ENCODE data around the gene CAPN8. TPM values are rescaled to one million over a fixed set of nuclear protein-coding genes. Genes with fewer than 3 reads are reported as not detected.

The CAPN8 gene
- total and polyA plus RNA-seq, 2 donors (not counting 1 experiment from before 2014, with no cell fraction given): 0.37 to 0.52 TPM

GRCh38 chr1:223515926-223516325 is 149.6 kb downstream of the CAPN8 start:
- TF ChIP-seq EZH2 (IDR thresholded peaks at IDR 0.05; ENCODE audit: borderline replicate concordance, insufficient read depth, low read depth, low read length, poor library complexity, severe bottlenecking): no peak
- TF ChIP-seq, protein P1, sequence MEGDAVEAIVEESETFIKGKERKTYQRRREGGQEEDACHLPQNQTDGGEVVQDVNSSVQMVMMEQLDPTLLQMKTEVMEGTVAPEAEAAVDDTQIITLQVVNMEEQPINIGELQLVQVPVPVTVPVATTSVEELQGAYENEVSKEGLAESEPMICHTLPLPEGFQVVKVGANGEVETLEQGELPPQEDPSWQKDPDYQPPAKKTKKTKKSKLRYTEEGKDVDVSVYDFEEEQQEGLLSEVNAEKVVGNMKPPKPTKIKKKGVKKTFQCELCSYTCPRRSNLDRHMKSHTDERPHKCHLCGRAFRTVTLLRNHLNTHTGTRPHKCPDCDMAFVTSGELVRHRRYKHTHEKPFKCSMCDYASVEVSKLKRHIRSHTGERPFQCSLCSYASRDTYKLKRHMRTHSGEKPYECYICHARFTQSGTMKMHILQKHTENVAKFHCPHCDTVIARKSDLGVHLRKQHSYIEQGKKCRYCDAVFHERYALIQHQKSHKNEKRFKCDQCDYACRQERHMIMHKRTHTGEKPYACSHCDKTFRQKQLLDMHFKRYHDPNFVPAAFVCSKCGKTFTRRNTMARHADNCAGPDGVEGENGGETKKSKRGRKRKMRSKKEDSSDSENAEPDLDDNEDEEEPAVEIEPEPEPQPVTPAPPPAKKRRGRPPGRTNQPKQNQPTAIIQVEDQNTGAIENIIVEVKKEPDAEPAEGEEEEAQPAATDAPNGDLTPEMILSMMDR (IDR thresholded peaks at IDR 0.05): no peak
- Histone ChIP-seq H3K4me1 (ENCODE audit: control insufficient read depth in 2 of 2, insufficient read depth in 2 of 2, low read length in 2 of 2) (no peaks in the 10 kb centered on the region), H3K9ac (ENCODE audit: low read length) (no peak overlapping the region), H2AFZ (ENCODE audit: insufficient read depth, low read depth, low read length, poor library complexity, severe bottlenecking) (no peak overlapping the region), H3K36me3 (replicated peaks in 1 of 2; ENCODE audit: control extremely low read depth in 1 of 2, control insufficient read depth in 1 of 2, extremely low read depth in 1 of 2, insufficient read depth in 2 of 2, low read length in 1 of 2) (no peaks in the 10 kb centered on the region), H3K4me3 (ENCODE audit: control extremely low read depth in 1 of 5, extremely low read depth in 1 of 5, insufficient read depth in 1 of 5, low read depth in 2 of 5, low read length in 4 of 5) (no peak overlapping the region), H3K9me3 (ENCODE audit: control extremely low read depth in 1 of 3, control insufficient read depth in 2 of 3, insufficient read depth in 1 of 3, low read length in 2 of 3) (peaks cover 0 to 18% (median 0%) of the 10 kb centered on the region in 3 donors), H3K27me3 (replicated peaks in 1 of 4; ENCODE audit: control extremely low read depth in 1 of 4, control insufficient read depth in 3 of 4, insufficient read depth in 4 of 4, low read length in 3 of 4) (peaks cover 0 to 4% (median 0%) of the 10 kb centered on the region in 4 experiments), H3K4me2 (replicated peaks; ENCODE audit: low read depth, low read length, poor library complexity, severe bottlenecking) (no peak overlapping the region), H3K79me2 (ENCODE audit: control insufficient read depth, insufficient read depth, low read length) (no peaks in the 10 kb centered on the region), H4K20me1 (ENCODE audit: control insufficient read depth, insufficient read depth, low read length, poor library complexity, severe bottlenecking) (no peaks in the 10 kb centered on the region), H3K27ac (ENCODE audit: low read length in 2 of 2) (no peak overlapping the region)
- ATAC-seq (ENCODE audit: low read depth) (no peak), DNase-seq (no peak)
- H3K4me1 Mint-ChIP-seq: no peaks in the 10 kb centered on the region
- ChIA-PET CTCF (no interaction called here), POLR2A (no interaction called here)
- WGBS (ENCODE audit: insufficient coverage): 92% methylated on average over 7 of the region's 7 CpGs
- H3K4me3 Mint-ChIP-seq: no peak overlapping the region
- intact Hi-C loops (cut with micrococcal nuclease): no loop called here
- peaks cover 19% of the 10 kb centered on the region for H3K27me3 Mint-ChIP-seq
- no peak overlapping the region for H3K27ac Mint-ChIP-seq
- peaks cover 2% of the 10 kb centered on the region for H3K9me3 Mint-ChIP-seq (ENCODE audit: insufficient read depth)

DNA sequence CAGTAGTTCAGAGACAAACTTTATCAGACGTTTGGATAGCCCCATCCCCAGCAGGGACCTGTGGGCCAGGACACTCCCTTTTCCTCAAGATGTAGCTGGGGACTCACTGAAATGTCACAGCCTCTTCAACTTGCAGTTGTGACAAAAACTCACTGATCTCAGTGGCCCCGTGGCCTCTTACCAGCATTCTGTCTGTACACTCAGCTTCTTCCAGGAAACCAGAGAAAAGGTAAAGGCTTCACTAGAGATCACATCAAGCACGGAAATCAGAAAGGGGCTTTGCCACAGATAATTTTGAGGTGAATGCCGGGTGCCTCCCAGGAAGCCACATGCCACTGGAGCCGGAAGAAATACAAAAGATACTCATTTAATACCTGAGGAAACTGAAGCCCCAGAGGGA is 150.1 kb downstream of the CAPN8 start:
- Histone ChIP-seq H2AFZ (ENCODE audit: insufficient read depth, low read depth, low read length, poor library complexity, severe bottlenecking) (no peak overlapping the region), H3K36me3 (replicated peaks in 1 of 2; ENCODE audit: control extremely low read depth in 1 of 2, control insufficient read depth in 1 of 2, extremely low read depth in 1 of 2, insufficient read depth in 2 of 2, low read length in 1 of 2) (no peaks in the 10 kb centered on the region), H3K79me2 (ENCODE audit: control insufficient read depth, insufficient read depth, low read length) (no peaks in the 10 kb centered on the region), H3K27ac (ENCODE audit: low read length in 2 of 2) (no peak overlapping the region), H3K4me3 (ENCODE audit: control extremely low read depth in 1 of 5, extremely low read depth in 1 of 5, insufficient read depth in 1 of 5, low read depth in 2 of 5, low read length in 4 of 5) (no peak overlapping the region), H3K4me2 (replicated peaks; ENCODE audit: low read depth, low read length, poor library complexity, severe bottlenecking) (no peak overlapping the region), H3K9ac (ENCODE audit: low read length) (no peak overlapping the region), H3K9me3 (ENCODE audit: control extremely low read depth in 1 of 3, control insufficient read depth in 2 of 3, insufficient read depth in 1 of 3, low read length in 2 of 3) (peaks cover 0 to 18% (median 0%) of the 10 kb centered on the region in 3 donors), H4K20me1 (ENCODE audit: control insufficient read depth, insufficient read depth, low read length, poor library complexity, severe bottlenecking) (no peaks in the 10 kb centered on the region), H3K4me1 (ENCODE audit: control insufficient read depth in 2 of 2, insufficient read depth in 2 of 2, low read length in 2 of 2) (no peaks in the 10 kb centered on the region), H3K27me3 (replicated peaks in 1 of 4; ENCODE audit: control extremely low read depth in 1 of 4, control insufficient read depth in 3 of 4, insufficient read depth in 4 of 4, low read length in 3 of 4) (peaks cover 0 to 4% (median 0%) of the 10 kb centered on the region in 4 experiments)
- intact Hi-C loops (cut with micrococcal nuclease): no loop called here
- CTCF ChIA-PET: no interaction called here
- DNase-seq (no peak), ATAC-seq (ENCODE audit: low read depth) (no peak)
- Mint-ChIP-seq H3K27me3 (peaks cover 19% of the 10 kb centered on the region), H3K4me1 (no peaks in the 10 kb centered on the region), H3K9me3 (ENCODE audit: insufficient read depth) (peaks cover 2% of the 10 kb centered on the region), H3K27ac (no peak overlapping the region), H3K4me3 (no peak overlapping the region)
- TF ChIP-seq EZH2 (IDR thresholded peaks at IDR 0.05; ENCODE audit: borderline replicate concordance, insufficient read depth, low read depth, low read length, poor library complexity, severe bottlenecking): no peak
- TF ChIP-seq, protein P1 (IDR thresholded peaks at IDR 0.05): no peak
- POLR2A ChIA-PET: no interaction called here
- 86% methylated on average over 3 of the region's 5 CpGs for WGBS (ENCODE audit: insufficient coverage)

All from B cell (primary cell).